Panc1 (cell line): Measurements from ENCODE around the gene PSME3. TPM values are rescaled to one million over a fixed set of nuclear protein-coding genes. Genes with fewer than 3 reads are reported as not detected.

Source experiments
- ATAC-seq: fragments of 200-7000 bp; cut with Tn5 transposase; 2 replicates; pipeline ENCODE4 v1.9.1; 2020; ENCODE audit warnings: mild to moderate bottlenecking, moderate library complexity
- BruUV-seq: library from RNA; stranded (reverse); fragments of 400-500 nt; replicated peaks from 2 replicates; lab custom pipeline; 2021; lab: Mats Ljungman, UMichigan
- CTCF ChIA-PET: fragments of 300-600 bp; sonication (Branson Sonifier 250); formaldehyde crosslinking; loops from one replicate; lab custom pipeline; 2022; ENCODE audit warnings: antibody characterized with exemption; lab: Charles Lee
- POLR2A ChIA-PET: fragments of 300-600 bp; sonication (Branson Sonifier 250); formaldehyde crosslinking; loops from one replicate; lab custom pipeline; 2022; ENCODE audit warnings: antibody characterized with exemption; lab: Charles Lee
- DNase-seq: peaks from one replicate; pipeline ENCODE4 v3.0.0-alpha.2; 2010; ENCODE audit warnings: low read depth, low spot score
- H3K27ac ChIP-seq: 2 replicates; pipeline ENCODE4 v1.5.1; 2011; ENCODE audit warnings: mild to moderate bottlenecking, low read length, inconsistent platforms
- H3K27me3 ChIP-seq: fragments of 200-500 bp; sonication (Bioruptor generic); 2 replicates; pipeline ENCODE4 v1.6.0; 2014; ENCODE audit warnings: low read length, inconsistent platforms; ENCODE audit not compliant: control insufficient read depth, insufficient read depth
- H3K36me3 ChIP-seq: fragments of 200-500 bp; sonication (Bioruptor generic); 2 replicates; pipeline ENCODE4 v1.5.1; 2014; ENCODE audit warnings: inconsistent platforms, mild to moderate bottlenecking, low read length, moderate library complexity; ENCODE audit not compliant: control insufficient read depth, insufficient read depth
- H3K4me1 ChIP-seq: 2 replicates; pipeline ENCODE4 v1.5.1; 2011; ENCODE audit warnings: inconsistent platforms, mild to moderate bottlenecking, low read length, moderate library complexity; ENCODE audit not compliant: control insufficient read depth, insufficient read depth
- H3K4me3 ChIP-seq, 2 experiments: 2 replicates each; pipeline ENCODE4 v1.5.1; 2011 to 2012; ENCODE audit warnings: low read depth in 2 of 2, low read length in 2 of 2, mild to moderate bottlenecking in 2 of 2, inconsistent platforms in 1 of 2, moderate library complexity in 1 of 2
- H3K9me3 ChIP-seq: fragments of 200-500 bp; sonication (Bioruptor generic); 2 replicates; pipeline ENCODE4 v1.5.1; 2014; ENCODE audit warnings: low read depth, mild to moderate bottlenecking, inconsistent platforms, low read length, moderate library complexity; ENCODE audit not compliant: control insufficient read depth, insufficient read depth
- CTCF ChIP-seq: fragments of 450-650 bp; IDR thresholded peaks from 2 replicates; pipeline ENCODE4 v1.5.1; 2017; ENCODE audit warnings: mild to moderate bottlenecking
- POLR2AphosphoS5 ChIP-seq: IDR thresholded peaks from 2 replicates; pipeline ENCODE4 v1.6.1; 2012; ENCODE audit warnings: mild to moderate bottlenecking, low read depth, low read length, moderate library complexity
- REST ChIP-seq, 2 experiments: IDR thresholded peaks; 2 replicates each; pipeline ENCODE4 v1.6.1; 2011 to 2012; ENCODE audit warnings: low read depth in 2 of 2, control low read depth in 1 of 2, low read length in 1 of 2, mild to moderate bottlenecking in 1 of 2, moderate library complexity in 1 of 2; ENCODE audit not compliant: insufficient read depth in 1 of 2
- SIN3A ChIP-seq: IDR thresholded peaks from 2 replicates; pipeline ENCODE4 v1.6.1; 2012; ENCODE audit warnings: low read depth, mild to moderate bottlenecking, low read length, moderate library complexity, borderline replicate concordance; ENCODE audit not compliant: insufficient read depth
- TCF7L2 ChIP-seq: IDR thresholded peaks from 2 replicates; pipeline ENCODE4 v1.6.1; 2011; ENCODE audit warnings: mild to moderate bottlenecking, low read depth, low read length, inconsistent platforms
- in situ Hi-C: cut with HindIII; loops from 2 replicates; pipeline ENCODE4 v1.10.0; 2016; ENCODE audit warnings: low sequenced_read_pairs, low pct_unique_long_range_greater_than_20kb
- intact Hi-C: fragments of 100-400 bp; cut with micrococcal nuclease; formaldehyde crosslinking; loops from one replicate; pipeline ENCODE4 v1.10.0; 2022; ENCODE audit not compliant: unreplicated experiment
- total RNA-seq: library from RNA; stranded (reverse); gene quantifications from one replicate; pipeline ENCODE4 v1.2.1, GENCODE V29; 2021; ENCODE audit not compliant: unreplicated experiment

Gene PSME3
- total RNA-seq, 1 experiment from 2014 or later, result 110 TPM

DNA sequence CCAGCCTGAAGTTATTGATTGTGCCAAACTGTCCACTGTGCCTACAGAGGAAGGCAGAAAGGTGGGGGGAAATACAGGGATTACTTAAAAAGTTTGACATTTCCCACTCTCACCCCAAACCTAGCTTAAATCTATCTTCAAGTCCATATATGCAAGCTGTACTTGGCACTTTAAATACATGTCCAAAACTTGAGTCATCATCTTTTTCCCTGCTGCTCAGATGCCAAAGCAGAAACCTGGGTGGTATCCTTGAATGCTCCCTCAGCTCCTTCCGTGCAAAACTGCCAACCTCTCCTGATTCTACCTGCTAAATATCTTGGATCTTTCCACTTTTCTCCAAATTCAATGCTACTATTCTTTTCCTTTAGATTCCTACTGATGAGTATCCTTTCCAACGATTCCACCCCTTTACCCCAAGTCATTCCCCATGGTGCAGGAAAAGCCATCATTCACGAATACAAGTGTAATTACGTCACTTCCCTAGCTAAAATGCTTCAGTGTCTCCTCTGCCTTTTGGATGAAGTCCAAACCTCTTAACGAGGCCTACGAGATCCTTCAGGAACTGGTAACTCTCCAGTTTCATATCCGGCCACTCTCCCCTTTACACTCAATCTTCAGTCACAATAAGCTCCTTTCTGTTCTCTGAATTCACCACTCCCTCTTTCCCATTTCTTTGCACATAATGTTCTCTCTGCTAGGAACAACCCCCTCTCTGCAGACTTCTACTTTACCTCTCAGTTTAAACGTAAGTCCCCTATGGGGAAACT is 18.4 kb upstream of the PSME3 start:
- no peaks in the 10 kb centered on the region for H3K9me3 ChIP-seq
- no TSS peak for BruUV-seq
- no peak overlapping the region for H3K27ac ChIP-seq
- in situ Hi-C loops, result no loop called here
- ChIA-PET POLR2A (no interaction called here), CTCF (interaction anchor here (0.5 kb wide), 1 partner anchor 82 kb away, joined by 9 read pairs; no protein-coding TSS in a partner anchor)
- TF ChIP-seq REST (IDR thresholded peaks at IDR 0.05; ENCODE audit: insufficient read depth in 1 of 2, low read depth in 2 of 2, low read length in 1 of 2), result no peak
- no peak for TF ChIP-seq CTCF
- no peak for TF ChIP-seq TCF7L2
- no peak for TF ChIP-seq SIN3A
- no peak for TF ChIP-seq POLR2AphosphoS5
- ATAC-seq, result no peak
- H3K36me3 ChIP-seq, result peaks cover 7% of the 10 kb centered on the region
- DNase-seq, result no peak
- H3K4me1 ChIP-seq, result no peaks in the 10 kb centered on the region
- no peak overlapping the region for H3K4me3 ChIP-seq
- no peaks in the 10 kb centered on the region for H3K27me3 ChIP-seq
- intact Hi-C loops, result no loop called here

GRCh38 chr17:42817866-42818265 is 15.3 kb upstream of the PSME3 start:
- CTCF ChIA-PET, result interaction anchor here (0.6 to 0.7 kb wide), 2 partner anchors 16 to 121 kb away, joined by 3 to 12 read pairs; no protein-coding TSS in a partner anchor

More at GRCh38 chr17:42817866-42818265, 15.3 kb upstream of the PSME3 start:
- no peaks in the 10 kb centered on the region for H3K27me3 ChIP-seq
- no peak overlapping the region for H3K4me3 ChIP-seq
- peaks cover 7% of the 10 kb centered on the region for H3K36me3 ChIP-seq
- TF ChIP-seq CTCF (no peak), TCF7L2 (no peak), POLR2AphosphoS5 (no peak), REST (IDR thresholded peaks at IDR 0.05; ENCODE audit: insufficient read depth in 1 of 2, low read depth in 2 of 2, low read length in 1 of 2) (no peak), SIN3A (no peak)
- ATAC-seq (no peak), DNase-seq (no peak)
- POLR2A ChIA-PET, result interaction anchor here (0.5 kb wide), 1 partner anchor 12 kb away, joined by 7 read pairs; no protein-coding TSS in a partner anchor
- no peaks in the 10 kb centered on the region for H3K9me3 ChIP-seq
- in situ Hi-C loops (no loop called here), intact Hi-C loops (no loop called here)
- H3K4me1 ChIP-seq, result peaks cover 4% of the 10 kb centered on the region
- BruUV-seq, result no TSS peak
- H3K27ac ChIP-seq, result no peak overlapping the region
